ENCODE measurements around the gene NME7. TPM values are rescaled to one million over a fixed set of nuclear protein-coding genes. Genes with fewer than 3 reads are reported as not detected.
"Not testable (repeated sequence)": the region's sequence is repeated elsewhere in the genome, so short reads cannot be mapped to it uniquely, and the experiment has no call there.

NME7 gene
- total RNA-seq, 2 experiments from 2014 or later: 21.8 to 29.1 TPM

DNA sequence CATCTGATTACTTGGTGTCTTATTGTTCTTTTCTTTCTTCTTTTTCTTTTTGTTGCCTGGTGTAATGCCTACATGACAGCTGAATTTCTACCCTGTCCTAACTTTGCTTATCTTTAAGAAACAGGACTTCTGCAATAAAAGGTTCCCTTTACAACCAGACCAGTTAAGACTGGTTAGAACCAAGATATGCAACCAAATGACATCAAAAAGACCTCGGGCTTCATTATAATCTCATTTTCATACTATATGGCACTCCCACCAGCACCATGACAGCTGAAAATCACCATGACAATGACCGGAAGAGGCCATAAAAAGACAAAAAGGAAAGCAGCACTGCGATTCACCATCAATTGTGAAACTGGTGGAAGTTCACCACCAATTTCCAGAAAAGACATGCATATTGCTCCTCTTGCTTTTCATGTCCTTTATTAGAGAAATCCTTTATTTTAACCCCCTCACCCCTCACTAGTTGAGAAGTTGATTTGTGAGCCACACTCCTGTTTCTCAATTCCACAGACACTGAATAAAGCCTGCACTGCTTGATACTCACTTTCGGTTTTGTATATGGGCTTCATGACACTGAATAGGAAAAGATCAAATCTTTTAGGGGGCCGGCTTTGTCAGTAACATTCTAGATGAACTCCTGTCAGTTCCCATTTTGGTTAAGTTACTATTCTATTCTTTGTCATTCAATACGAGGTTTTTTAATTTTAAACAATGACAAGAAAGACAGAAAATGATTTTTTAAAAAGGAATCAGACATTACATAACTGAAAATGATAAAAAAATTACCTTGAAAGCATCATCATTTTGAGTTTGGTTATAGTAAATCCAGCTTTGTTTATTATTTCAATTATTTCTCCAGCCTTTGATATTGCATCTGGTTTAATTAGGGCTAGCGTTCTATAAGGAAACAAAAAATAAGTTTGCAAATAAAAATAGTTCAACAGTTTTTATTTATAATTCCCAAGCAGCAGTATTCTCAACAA lies 58.1 kb downstream of the NME7 start:
- Mint-ChIP-seq H3K4me3 (peak overlapping the region; percentile 62), H3K9me3 (ENCODE audit: low read depth) (peaks cover 2% of the 10 kb centered on the region), H3K4me1 (peaks cover 24% of the 10 kb centered on the region), H3K27ac (peak overlapping the region; percentile 81), H3K27me3 (no peaks in the 10 kb centered on the region), H3K36me3 (peaks cover 33% of the 10 kb centered on the region)
- DNase-seq (peak; percentile 41), ATAC-seq (peak; percentile 52)
- CTCF ChIA-PET: interaction anchor here (1.2 kb wide), 1 partner anchor 866 kb away, joined by 3 read pairs; no protein-coding TSS in a partner anchor

DNA sequence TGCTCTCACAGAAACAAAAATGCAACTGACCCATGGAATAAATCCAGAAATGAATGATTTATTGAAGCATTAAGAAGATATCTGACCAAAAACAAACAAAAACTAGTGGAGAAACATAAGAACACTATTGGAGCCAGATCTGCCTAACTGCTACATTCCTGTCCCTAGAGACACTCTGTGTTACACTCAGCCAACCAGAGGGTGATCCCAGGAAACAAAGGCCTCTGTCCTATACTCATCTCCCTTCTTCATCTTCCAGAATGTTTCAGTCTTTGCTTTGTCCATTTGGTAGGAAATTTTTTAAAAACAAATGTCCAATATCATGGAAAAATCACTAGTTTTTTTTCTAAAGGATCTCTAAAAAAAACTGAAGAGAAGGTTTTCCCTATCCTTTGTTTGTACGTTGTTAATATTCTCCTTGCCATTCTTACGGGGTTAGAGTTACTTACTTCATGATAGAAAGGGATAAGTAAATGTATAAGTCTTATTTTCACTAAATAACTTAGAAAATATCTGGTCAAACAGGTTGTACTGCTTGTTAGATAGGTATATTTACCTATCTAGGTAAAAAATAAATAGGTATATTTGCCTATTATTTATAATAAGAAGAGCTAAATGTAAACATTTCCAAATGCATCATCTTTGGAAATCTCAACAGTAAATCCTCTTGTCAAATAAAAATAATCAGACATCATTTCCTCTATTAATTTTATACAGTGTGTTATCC lies 59.1 kb downstream of the NME7 start:
- Mint-ChIP-seq H3K27me3 (no peaks in the 10 kb centered on the region), H3K27ac (no peak overlapping the region), H3K4me1 (peaks cover 21% of the 10 kb centered on the region), H3K36me3 (peaks cover 31% of the 10 kb centered on the region), H3K9me3 (ENCODE audit: low read depth) (peaks cover 2% of the 10 kb centered on the region), H3K4me3 (no peak overlapping the region)
- CTCF ChIA-PET: no interaction called here
- DNase-seq (no peak), ATAC-seq (no peak)

- Mint-ChIP-seq H3K27me3 (no peaks in the 10 kb centered on the region), H3K36me3 (peaks cover 35% of the 10 kb centered on the region), H3K27ac (no peak overlapping the region), H3K4me3 (no peak overlapping the region), H3K4me1 (peaks cover 12% of the 10 kb centered on the region), H3K9me3 (ENCODE audit: low read depth) (peaks cover 2% of the 10 kb centered on the region)
- CTCF ChIA-PET: no interaction called here
- DNase-seq (no peak), ATAC-seq (no peak)
Measured at GRCh38 chr1:169307176-169307575, 60.4 kb downstream of the NME7 start.

DNA sequence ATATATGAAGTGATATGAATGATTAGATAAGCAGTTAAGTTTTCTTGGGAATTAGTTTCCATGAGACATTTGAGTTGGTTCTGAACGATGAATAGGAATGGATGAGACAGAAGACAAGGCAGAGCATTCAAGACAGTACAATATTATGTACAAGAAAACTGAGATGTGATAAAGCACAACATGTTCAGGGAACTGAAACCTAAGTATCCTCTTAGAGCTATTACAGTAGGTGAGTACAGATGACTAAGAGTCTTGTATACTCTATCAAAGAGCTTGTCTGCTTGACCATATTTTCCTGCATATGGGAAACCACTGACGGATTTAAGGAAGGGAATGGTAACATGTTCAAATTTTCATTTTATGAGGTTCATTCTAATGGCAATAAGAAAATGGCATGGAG lies 61.6 kb downstream of the NME7 start:
- H3K36me3 Mint-ChIP-seq: peaks cover 42% of the 10 kb centered on the region
- peaks cover 2% of the 10 kb centered on the region for H3K9me3 Mint-ChIP-seq (ENCODE audit: low read depth)
- peaks cover 7% of the 10 kb centered on the region for H3K4me1 Mint-ChIP-seq
- H3K4me3 Mint-ChIP-seq: no peak overlapping the region
- no peak overlapping the region for H3K27ac Mint-ChIP-seq
- DNase-seq: no peak
- CTCF ChIA-PET: no interaction called here
- H3K27me3 Mint-ChIP-seq: no peaks in the 10 kb centered on the region
- no peak for ATAC-seq

DNA sequence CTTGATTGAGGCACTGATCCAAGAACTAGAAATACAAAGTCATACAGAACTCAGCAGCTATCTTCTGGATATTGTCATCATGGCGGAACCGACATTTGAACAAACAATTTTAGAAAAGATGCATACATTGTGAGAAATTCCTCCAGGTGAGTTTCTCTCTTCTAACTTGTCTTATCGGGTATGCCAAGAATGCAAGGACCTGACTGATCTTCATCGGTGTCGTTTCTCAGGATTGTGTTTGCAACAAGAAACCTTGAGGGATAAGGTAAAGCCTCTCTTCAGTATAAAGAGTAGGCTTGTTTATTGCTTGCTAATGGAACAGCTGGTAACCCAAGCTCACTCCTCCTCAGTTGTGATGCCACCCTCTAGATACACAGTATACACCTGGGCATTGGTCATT lies 62.2 kb downstream of the NME7 start:
- Mint-ChIP-seq H3K4me3 (no peak overlapping the region), H3K36me3 (peaks cover 43% of the 10 kb centered on the region), H3K4me1 (peaks cover 7% of the 10 kb centered on the region), H3K9me3 (ENCODE audit: low read depth) (peaks cover 2% of the 10 kb centered on the region), H3K27me3 (no peaks in the 10 kb centered on the region), H3K27ac (no peak overlapping the region)
- DNase-seq (no peak), ATAC-seq (no peak)
- CTCF ChIA-PET: no interaction called here

DNA sequence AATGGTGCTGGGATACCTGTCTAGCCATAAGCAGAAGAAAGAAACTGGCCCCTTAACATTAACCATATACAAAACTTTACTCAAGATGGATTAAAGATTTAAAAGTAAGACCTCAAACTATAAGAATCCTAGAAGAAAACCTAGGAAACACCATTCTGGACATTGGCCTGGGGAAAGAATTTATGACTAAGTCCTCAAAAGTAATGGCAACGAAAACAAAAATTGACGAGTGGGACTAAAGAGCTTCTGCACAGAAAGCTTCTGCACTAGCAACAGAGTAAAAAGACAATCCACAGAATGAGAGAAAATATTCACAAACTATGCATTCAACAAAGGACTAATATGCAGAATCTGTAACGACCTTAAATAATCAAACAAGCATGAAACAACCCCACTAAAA lies 66.7 kb downstream of the NME7 start:
- no peaks in the 10 kb centered on the region for H3K9me3 Mint-ChIP-seq (ENCODE audit: low read depth)
- no peak overlapping the region for H3K27ac Mint-ChIP-seq
- ATAC-seq (no peak), DNase-seq (no peak)
- peaks cover 6% of the 10 kb centered on the region for H3K4me1 Mint-ChIP-seq
- peaks cover 40% of the 10 kb centered on the region for H3K36me3 Mint-ChIP-seq
- no peak overlapping the region for H3K4me3 Mint-ChIP-seq
- CTCF ChIA-PET: no interaction called here
- no peaks in the 10 kb centered on the region for H3K27me3 Mint-ChIP-seq

GRCh38 chr1:169298441-169298840 lies 69.2 kb downstream of the NME7 start:
- ATAC-seq (no peak), DNase-seq (no peak)
- H3K4me1 Mint-ChIP-seq: peaks cover 6% of the 10 kb centered on the region
- H3K27ac Mint-ChIP-seq: no peak overlapping the region
- H3K9me3 Mint-ChIP-seq (ENCODE audit: low read depth): no peaks in the 10 kb centered on the region
- no peak overlapping the region for H3K4me3 Mint-ChIP-seq
- H3K27me3 Mint-ChIP-seq: no peaks in the 10 kb centered on the region
- CTCF ChIA-PET: no interaction called here
- H3K36me3 Mint-ChIP-seq: peaks cover 30% of the 10 kb centered on the region

GRCh38 chr1:169295846-169296245 lies 71.8 kb downstream of the NME7 start:
- Mint-ChIP-seq H3K4me1 (peaks cover 6% of the 10 kb centered on the region), H3K36me3 (peaks cover 21% of the 10 kb centered on the region), H3K9me3 (ENCODE audit: low read depth) (no peaks in the 10 kb centered on the region), H3K27ac (no peak overlapping the region), H3K4me3 (no peak overlapping the region), H3K27me3 (no peaks in the 10 kb centered on the region)
- CTCF ChIA-PET: no interaction called here
- ATAC-seq (no peak), DNase-seq (no peak)

- peaks cover 22% of the 10 kb centered on the region for H3K36me3 Mint-ChIP-seq
- no peaks in the 10 kb centered on the region for H3K27me3 Mint-ChIP-seq
- CTCF ChIA-PET: no interaction called here
- H3K4me1 Mint-ChIP-seq: peaks cover 6% of the 10 kb centered on the region
- H3K9me3 Mint-ChIP-seq (ENCODE audit: low read depth): no peaks in the 10 kb centered on the region
- DNase-seq (no peak), ATAC-seq (no peak)
- no peak overlapping the region for H3K27ac Mint-ChIP-seq
- no peak overlapping the region for H3K4me3 Mint-ChIP-seq
Measured at GRCh38 chr1:169295425-169295824, 72.2 kb downstream of the NME7 start.

DNA sequence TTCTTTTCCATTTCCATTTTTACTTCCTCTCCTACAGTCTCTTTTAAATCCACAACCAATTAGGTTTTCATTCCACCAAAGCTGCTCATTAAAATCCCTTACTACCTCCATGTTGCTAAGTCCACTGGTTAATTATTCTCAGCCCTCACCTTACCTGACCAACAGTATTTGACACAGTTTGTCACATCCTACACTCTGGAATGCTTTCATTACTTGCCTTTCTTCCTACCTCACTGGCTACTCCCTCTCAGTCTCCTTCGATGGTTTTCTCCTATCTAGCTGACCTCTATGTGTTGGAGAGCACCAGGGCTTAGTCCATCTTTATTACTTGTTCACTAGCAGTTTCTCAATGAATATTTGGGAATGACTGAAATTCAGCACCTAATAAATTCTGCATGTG lies 78.6 kb downstream of the NME7 start:
- peaks cover 26% of the 10 kb centered on the region for H3K36me3 Mint-ChIP-seq
- H3K27ac Mint-ChIP-seq: no peak overlapping the region
- H3K27me3 Mint-ChIP-seq: no peaks in the 10 kb centered on the region
- ATAC-seq: no peak
- no peaks in the 10 kb centered on the region for H3K4me1 Mint-ChIP-seq
- no peak overlapping the region for H3K4me3 Mint-ChIP-seq
- DNase-seq: no peak
- H3K9me3 Mint-ChIP-seq (ENCODE audit: low read depth): peaks cover 4% of the 10 kb centered on the region
- CTCF ChIA-PET: no interaction called here

- Mint-ChIP-seq H3K27me3 (no peaks in the 10 kb centered on the region), H3K27ac (no peak overlapping the region), H3K9me3 (ENCODE audit: low read depth) (peaks cover 9% of the 10 kb centered on the region), H3K36me3 (peaks cover 32% of the 10 kb centered on the region), H3K4me1 (no peaks in the 10 kb centered on the region), H3K4me3 (no peak overlapping the region)
- no peak for DNase-seq
- CTCF ChIA-PET: no interaction called here
- ATAC-seq: no peak
Measured at GRCh38 chr1:169288011-169288414, 79.6 kb downstream of the NME7 start.

DNA sequence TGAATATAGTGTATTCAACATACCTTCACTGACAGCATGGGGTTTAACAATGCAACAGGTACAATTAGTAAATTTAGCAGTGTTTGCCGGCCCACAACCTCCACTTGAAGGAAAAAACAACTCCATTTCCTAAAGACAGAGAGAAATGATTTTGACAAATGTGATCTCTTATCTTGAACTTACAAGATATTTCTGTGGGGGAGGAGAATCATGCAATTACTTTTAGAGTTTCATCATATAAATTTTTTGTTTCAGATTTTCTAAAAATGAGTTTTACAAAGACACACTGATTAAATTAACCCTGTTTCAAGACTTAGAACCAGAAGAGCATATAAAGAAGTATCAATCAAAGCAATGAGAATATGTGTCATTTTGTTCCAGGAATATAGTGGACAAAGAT lies 80.3 kb downstream of the NME7 start:
- CTCF ChIA-PET: no interaction called here
- ATAC-seq (no peak), DNase-seq (no peak)
- Mint-ChIP-seq H3K27ac (no peak overlapping the region), H3K36me3 (peaks cover 37% of the 10 kb centered on the region), H3K9me3 (ENCODE audit: low read depth) (peaks cover 16% of the 10 kb centered on the region), H3K4me3 (no peak overlapping the region), H3K4me1 (no peaks in the 10 kb centered on the region), H3K27me3 (no peaks in the 10 kb centered on the region)

- H3K4me1 Mint-ChIP-seq, DNase-seq, CTCF ChIA-PET, H3K27me3 Mint-ChIP-seq, H3K27ac Mint-ChIP-seq, ATAC-seq, H3K4me3 Mint-ChIP-seq: not testable (repeated sequence)
- Mint-ChIP-seq H3K36me3 (peaks cover 44% of the 10 kb centered on the region), H3K9me3 (ENCODE audit: low read depth) (peaks cover 30% of the 10 kb centered on the region)
Measured at GRCh38 chr1:169281562-169281961, 86.0 kb downstream of the NME7 start.

DNA sequence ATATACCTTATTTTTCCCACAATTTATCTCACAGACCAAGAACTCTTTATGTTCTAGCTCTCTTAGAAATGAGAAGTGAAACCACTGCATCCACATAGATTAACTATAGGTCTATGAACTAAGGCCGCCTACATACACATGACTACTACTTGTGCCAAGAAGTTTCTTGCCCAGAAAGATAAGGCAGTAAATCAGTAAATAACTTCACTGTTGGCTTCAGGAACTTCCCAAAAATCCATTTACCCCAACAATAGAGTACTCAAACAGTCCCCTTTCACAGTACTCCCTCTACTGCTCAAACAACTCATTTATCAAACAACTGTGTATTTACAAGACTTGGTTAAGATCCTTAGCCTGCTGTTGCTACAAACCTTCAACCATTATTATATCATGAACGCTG lies 96.5 kb downstream of the NME7 start:
- no peak for ATAC-seq
- Mint-ChIP-seq H3K36me3 (no peaks in the 10 kb centered on the region), H3K27me3 (no peaks in the 10 kb centered on the region), H3K27ac (no peak overlapping the region), H3K4me3 (no peak overlapping the region), H3K4me1 (peaks cover 2% of the 10 kb centered on the region), H3K9me3 (ENCODE audit: low read depth) (no peaks in the 10 kb centered on the region)
- no peak for DNase-seq
- CTCF ChIA-PET: no interaction called here

All from activated CD8-positive, alpha-beta memory T cell treated with anti-CD3 and anti-CD28 coated beads, Interleukin-2, amount 10 ng/mL, durations not matched to agents 7 days and 5 days (primary cell).